Stomach smooth muscle (tissue), 2 donors: ENCODE measurements around the gene SPIN2B.
"Not testable (repeated sequence)": the region's sequence is repeated elsewhere in the genome, so short reads cannot be mapped to it uniquely, and the experiment has no call there.

Experiments used
- H3K27ac ChIP-seq: one replicate; pipeline ENCODE4 v1.7.0; 2013; ENCODE audit warnings: mild to moderate bottlenecking, low read length, inconsistent platforms
- H3K27me3 ChIP-seq, 2 donors: one replicate each; pipeline ENCODE4 v1.7.0; 2013; ENCODE audit warnings: low read length in 2 of 2; ENCODE audit not compliant: insufficient read depth in 2 of 2, control insufficient read depth in 1 of 2
- H3K36me3 ChIP-seq, 2 donors: one replicate each; pipeline ENCODE4 v1.7.0; 2013; ENCODE audit warnings: low read length in 2 of 2; ENCODE audit not compliant: control insufficient read depth in 2 of 2, insufficient read depth in 2 of 2
- H3K4me1 ChIP-seq: one replicate; pipeline ENCODE4 v1.7.0; 2013; ENCODE audit warnings: low read length; ENCODE audit not compliant: control insufficient read depth, insufficient read depth
- H3K4me3 ChIP-seq, 2 donors: one replicate each; pipeline ENCODE4 v1.7.0; 2013; ENCODE audit warnings: low read length in 2 of 2
- H3K9ac ChIP-seq, 2 donors: one replicate each; pipeline ENCODE4 v1.7.0; 2013; ENCODE audit warnings: low read length in 2 of 2, mild to moderate bottlenecking in 1 of 2
- H3K9me3 ChIP-seq, 2 donors: one replicate each; pipeline ENCODE4 v1.7.0; 2013; ENCODE audit warnings: low read length in 2 of 2; ENCODE audit not compliant: control insufficient read depth in 2 of 2
- donor health status: healthy.
- donor health status: Pancreatic carcinoma.

Gene SPIN2B

DNA sequence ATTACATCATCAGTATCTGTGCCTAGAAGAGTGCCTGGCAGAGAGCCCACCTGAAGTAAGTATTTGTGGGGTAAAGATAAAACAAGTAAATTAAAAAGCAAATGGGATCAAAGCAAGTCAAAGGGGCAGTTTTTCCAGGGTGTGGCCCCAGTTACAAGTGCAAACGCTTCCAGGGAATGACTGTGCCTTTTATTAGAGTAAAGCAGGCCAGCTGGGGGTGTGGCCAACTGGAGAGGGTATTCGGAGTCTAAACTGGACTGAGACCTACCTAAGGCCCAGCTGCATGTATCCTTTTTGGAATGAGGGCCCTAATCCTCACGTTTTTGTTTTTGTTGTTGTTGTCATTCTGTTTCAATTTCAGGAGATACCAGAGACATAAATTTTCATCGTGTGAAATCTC, 11.9 kb upstream of the SPIN2B start:
- not testable (repeated sequence) for H3K27me3 ChIP-seq, H3K4me3 ChIP-seq, H3K9me3 ChIP-seq, H3K36me3 ChIP-seq, H3K9ac ChIP-seq, H3K4me1 ChIP-seq, H3K27ac ChIP-seq

DNA sequence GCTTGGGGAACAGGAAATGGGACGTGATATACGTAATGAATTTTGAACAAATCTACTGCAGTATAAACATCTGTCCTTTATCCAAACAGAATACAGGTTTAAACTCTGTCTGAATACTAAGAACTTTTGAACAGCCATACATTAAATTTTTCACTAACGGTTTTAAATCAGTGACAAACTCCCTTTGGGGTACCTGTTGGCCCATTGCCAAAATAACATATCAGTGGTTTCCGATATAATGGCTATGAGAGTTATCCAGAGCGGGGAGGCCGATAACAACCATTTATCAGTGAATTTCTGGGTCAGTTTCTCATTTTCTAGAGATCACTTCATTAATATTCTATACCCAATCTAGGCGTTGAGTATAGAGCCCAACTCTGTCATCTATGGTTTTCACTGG, 10.7 kb upstream of the SPIN2B start:
- Histone ChIP-seq H3K4me1 (no peaks in the 10 kb centered on the region), H3K36me3 (no peaks in the 10 kb centered on the region), H3K27ac (no peak overlapping the region), H3K27me3 (no peaks in the 10 kb centered on the region), H3K4me3 (no peak overlapping the region), H3K9ac (no peak overlapping the region), H3K9me3 (no peaks in the 10 kb centered on the region)

DNA sequence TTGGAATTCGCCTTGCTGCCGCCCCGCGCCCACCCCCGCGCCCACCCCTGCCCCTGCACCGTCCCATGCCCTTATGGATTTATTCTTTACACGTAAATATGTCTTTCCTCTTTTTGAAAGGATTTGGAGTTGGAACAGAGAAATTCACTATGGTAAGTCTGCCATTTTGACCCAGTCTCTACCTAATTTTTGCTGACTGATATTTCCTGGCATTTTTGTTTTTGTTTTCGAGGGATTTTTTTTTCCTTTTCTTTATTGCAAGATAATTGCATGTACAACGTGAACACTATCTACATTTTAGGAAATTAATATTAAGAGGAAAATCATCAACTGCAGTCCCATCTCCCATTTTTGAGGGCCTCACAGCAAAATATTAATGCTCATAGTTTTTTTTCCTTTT, 468 bp upstream of the SPIN2B start:
- Histone ChIP-seq H3K27me3 (no peaks in the 10 kb centered on the region), H3K4me1 (no peaks in the 10 kb centered on the region), H3K9me3 (no peaks in the 10 kb centered on the region), H3K27ac (peak overlapping the region; percentile 24), H3K36me3 (no peaks in the 10 kb centered on the region), H3K9ac (peak overlapping the region in 1 of 2 donors; percentile 55), H3K4me3 (peak overlapping the region; percentile 65 to 79)

DNA sequence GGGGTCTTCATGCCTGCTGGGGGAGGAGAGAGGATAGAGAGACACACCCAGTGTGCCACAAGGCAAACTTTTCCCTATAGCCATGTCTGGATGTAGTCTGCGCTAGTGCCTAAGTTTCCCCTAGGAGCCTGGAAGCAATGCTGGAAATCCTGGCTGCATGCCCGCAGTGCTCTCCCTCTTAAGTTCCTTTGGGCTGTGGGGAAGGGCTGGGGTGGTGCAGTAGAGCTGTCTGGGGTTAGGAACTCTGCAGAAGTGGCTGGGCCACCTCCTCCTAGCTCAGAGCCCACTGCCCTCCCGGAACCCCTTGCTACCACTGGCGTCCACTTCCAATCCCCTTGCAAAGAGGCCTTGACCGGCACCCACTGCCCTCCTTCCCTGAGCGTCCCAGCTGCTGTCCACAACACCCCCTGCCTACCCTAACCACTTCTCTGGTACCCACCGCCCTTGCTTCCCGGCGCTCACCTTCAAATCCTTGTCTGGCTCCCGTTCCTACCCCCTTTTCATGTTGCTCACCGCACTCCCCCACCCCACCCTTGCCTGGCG, 658 bp downstream of the SPIN2B start:
- H3K9ac ChIP-seq: peak overlapping the region; percentile 21 to 55
- peak overlapping the region; percentile 65 to 79 for H3K4me3 ChIP-seq
- H3K9me3 ChIP-seq, H3K36me3 ChIP-seq, H3K4me1 ChIP-seq, H3K27me3 ChIP-seq: not testable (repeated sequence)
- peak overlapping the region; percentile 24 for H3K27ac ChIP-seq

DNA sequence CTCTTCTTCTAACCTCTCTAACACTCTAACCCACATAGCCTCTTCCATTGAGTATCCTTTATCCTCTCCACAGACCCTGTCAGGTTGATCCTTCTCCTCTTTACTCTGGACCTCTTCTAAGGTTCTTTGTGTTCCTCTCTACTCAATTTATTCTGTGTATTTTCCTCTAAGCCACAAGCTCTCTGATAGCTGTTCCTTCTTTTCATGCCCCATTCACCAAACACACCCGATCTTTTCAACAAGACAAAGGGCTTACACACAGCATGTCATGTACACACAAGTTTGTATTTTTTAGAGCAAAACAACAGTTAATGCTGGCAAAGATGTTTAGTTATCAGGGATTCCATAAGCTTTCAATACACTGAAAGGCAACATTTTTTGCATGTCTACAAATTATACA, 1.9 kb downstream of the SPIN2B start:
- Histone ChIP-seq H3K27me3 (no peaks in the 10 kb centered on the region), H3K9me3 (no peaks in the 10 kb centered on the region), H3K27ac (no peak overlapping the region), H3K9ac (no peak overlapping the region), H3K36me3 (no peaks in the 10 kb centered on the region), H3K4me1 (no peaks in the 10 kb centered on the region), H3K4me3 (no peak overlapping the region)

DNA sequence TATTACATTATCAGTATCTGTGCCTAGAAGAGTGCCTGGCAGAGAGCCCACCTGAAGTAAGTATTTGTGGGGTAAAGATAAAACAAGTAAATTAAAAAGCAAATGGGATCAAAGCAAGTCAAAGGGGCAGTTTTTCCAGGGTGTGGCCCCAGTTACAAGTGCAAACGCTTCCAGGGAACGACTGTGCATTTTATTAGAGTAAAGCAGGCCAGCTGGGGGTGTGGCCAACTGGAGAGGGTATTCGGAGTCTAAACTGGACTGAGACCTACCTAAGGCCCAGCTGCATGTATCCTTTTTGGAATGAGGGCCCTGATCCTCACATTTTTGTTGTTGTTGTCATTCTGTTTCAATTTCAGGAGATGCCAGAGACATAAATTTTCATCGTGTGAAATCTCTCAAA, 3.8 kb downstream of the SPIN2B start:
- not testable (repeated sequence) for H3K36me3 ChIP-seq, H3K27ac ChIP-seq, H3K9me3 ChIP-seq, H3K4me3 ChIP-seq, H3K4me1 ChIP-seq, H3K9ac ChIP-seq, H3K27me3 ChIP-seq

DNA sequence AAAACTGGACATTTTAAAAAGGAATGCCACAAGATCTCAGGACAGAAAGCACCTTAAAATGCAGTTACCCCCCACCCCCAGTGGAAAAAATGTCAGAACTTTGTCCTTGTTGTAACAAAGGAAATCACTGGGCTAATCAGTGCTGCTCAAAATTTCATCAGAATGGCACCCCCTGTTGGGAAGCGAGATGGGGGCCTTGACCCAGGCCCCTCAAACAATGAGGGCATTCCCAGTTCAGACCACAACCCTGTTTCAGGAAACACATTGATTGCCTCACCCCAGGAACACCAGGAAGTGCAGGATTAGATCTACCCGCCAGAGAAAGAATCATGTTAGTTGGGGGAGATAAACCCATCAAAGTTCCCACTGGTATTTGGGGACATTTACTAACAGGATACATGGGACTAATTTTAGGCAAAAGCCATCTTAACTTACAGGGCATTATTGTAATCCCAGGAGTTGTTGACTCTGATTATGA, 16.4 kb downstream of the SPIN2B start:
- Histone ChIP-seq H3K4me3 (no peak overlapping the region), H3K36me3 (peaks cover 0 to 2% of the 10 kb centered on the region in 2 donors), H3K4me1 (no peaks in the 10 kb centered on the region)

DNA sequence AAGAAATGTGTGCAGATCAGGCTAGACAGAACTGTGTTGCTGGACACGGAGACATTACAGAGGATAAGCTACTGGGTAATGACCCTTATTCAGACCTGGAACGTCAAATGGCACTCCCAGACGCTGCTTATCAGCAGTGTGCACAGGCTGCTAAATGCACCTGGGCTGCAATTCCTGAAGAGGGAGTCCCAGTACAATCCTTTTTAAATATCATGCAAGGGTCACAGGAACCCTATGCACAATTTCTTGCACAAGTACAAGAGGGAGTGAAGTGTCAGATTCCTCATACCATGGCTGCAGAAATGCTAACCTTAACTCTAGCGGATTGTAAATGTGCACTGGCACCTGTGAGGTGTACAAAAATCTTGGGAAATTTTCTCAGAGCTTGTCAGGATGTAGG, 16.9 kb downstream of the SPIN2B start:
- H3K4me1 ChIP-seq: no peaks in the 10 kb centered on the region
- no peak overlapping the region for H3K9ac ChIP-seq
- no peaks in the 10 kb centered on the region for H3K27me3 ChIP-seq
- H3K27ac ChIP-seq: no peak overlapping the region
- H3K4me3 ChIP-seq: no peak overlapping the region
- peaks cover 0 to 2% of the 10 kb centered on the region in 2 donors for H3K36me3 ChIP-seq
- H3K9me3 ChIP-seq: no peaks in the 10 kb centered on the region

More for the DNA sequence above, 16.4 kb downstream of the SPIN2B start:
- H3K9ac ChIP-seq: no peak overlapping the region
- H3K27me3 ChIP-seq: no peaks in the 10 kb centered on the region
- H3K27ac ChIP-seq: no peak overlapping the region
- no peaks in the 10 kb centered on the region for H3K9me3 ChIP-seq

DNA sequence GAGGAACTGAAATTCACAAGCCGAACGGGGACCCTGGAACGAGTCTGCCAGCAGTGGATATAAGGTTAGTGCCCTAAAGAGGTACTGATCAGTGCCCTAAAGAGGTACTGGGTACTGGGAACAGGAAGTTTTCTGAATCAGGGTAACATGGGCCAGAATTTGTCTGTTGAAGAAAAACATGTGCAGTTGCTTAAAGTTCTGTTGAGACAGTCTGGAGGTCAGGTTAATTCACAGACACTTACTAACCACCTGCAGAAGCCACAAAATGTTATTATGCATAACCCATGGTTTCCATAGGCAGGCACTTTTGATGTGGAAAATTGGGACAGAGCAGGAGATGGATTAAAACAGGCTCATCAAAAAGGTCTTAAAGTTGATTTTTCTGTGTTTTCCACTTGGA, 17.9 kb downstream of the SPIN2B start:
- Histone ChIP-seq H3K4me1 (no peaks in the 10 kb centered on the region), H3K27me3 (no peaks in the 10 kb centered on the region), H3K9me3 (no peaks in the 10 kb centered on the region), H3K9ac (no peak overlapping the region), H3K36me3 (peaks cover 0 to 2% of the 10 kb centered on the region in 2 donors), H3K4me3 (no peak overlapping the region), H3K27ac (no peak overlapping the region)

DNA sequence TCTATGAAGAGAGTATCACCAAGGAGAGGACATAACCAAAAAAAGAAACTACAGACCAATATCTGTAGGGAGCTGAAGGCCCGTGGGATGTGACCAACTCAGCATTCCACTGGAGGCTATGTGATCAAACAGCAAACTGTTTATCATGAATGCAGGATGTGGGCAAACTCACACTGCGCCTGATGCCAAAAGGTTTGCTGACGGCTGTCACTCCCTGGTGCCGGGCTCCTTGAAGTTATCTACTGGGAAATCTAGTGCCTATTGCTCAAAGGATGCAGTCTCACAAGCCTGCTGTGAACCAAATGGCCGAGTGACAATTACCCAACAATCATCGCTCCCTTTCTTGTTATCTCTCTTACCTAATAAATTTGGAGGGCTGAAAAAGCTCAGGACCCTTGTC, 18.4 kb downstream of the SPIN2B start:
- H3K27me3 ChIP-seq, H3K4me3 ChIP-seq, H3K4me1 ChIP-seq, H3K9ac ChIP-seq, H3K9me3 ChIP-seq, H3K36me3 ChIP-seq, H3K27ac ChIP-seq: not testable (repeated sequence)

DNA sequence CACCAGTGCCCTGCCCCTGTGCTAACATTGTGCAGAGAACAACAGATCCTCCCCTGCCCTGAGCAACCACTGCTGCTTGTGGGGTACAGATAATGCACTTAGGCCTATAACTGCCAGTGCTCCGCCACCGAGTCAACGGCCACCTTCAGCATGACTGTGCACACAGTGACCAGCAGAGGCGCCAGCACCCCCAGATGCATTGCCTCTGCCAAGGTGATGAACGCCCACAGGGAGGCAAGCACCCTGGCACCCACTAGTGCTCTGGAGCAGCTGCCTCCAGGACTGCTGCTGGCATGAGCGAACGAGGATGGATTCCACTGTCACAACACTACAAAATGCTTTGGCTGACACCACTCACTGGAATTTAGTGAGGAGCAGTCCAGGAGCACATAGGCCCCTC, 38.2 kb downstream of the SPIN2B start:
- no peak overlapping the region for H3K27ac ChIP-seq
- H3K36me3 ChIP-seq: no peaks in the 10 kb centered on the region
- H3K4me3 ChIP-seq: no peak overlapping the region
- H3K9me3 ChIP-seq: peaks cover 0 to 4% of the 10 kb centered on the region in 2 donors
- no peaks in the 10 kb centered on the region for H3K4me1 ChIP-seq
- H3K27me3 ChIP-seq: peaks cover 0 to 5% of the 10 kb centered on the region in 2 donors
- no peak overlapping the region for H3K9ac ChIP-seq
